HG03139 (cell line): ENCODE data around the gene CEND1.

Source experiments
- ATAC-seq: cut with Tn5 transposase; IDR thresholded peaks from one replicate; pipeline ENCODE4 v1.9.1; 2021; ENCODE audit not compliant: unreplicated experiment

CEND1 gene

GRCh38 chr11:779955-780532, 9.8 kb downstream of the CEND1 start:
- no peak for ATAC-seq

GRCh38 chr11:778976-779954, 10.6 kb downstream of the CEND1 start:
- ATAC-seq, result no peak

DNA sequence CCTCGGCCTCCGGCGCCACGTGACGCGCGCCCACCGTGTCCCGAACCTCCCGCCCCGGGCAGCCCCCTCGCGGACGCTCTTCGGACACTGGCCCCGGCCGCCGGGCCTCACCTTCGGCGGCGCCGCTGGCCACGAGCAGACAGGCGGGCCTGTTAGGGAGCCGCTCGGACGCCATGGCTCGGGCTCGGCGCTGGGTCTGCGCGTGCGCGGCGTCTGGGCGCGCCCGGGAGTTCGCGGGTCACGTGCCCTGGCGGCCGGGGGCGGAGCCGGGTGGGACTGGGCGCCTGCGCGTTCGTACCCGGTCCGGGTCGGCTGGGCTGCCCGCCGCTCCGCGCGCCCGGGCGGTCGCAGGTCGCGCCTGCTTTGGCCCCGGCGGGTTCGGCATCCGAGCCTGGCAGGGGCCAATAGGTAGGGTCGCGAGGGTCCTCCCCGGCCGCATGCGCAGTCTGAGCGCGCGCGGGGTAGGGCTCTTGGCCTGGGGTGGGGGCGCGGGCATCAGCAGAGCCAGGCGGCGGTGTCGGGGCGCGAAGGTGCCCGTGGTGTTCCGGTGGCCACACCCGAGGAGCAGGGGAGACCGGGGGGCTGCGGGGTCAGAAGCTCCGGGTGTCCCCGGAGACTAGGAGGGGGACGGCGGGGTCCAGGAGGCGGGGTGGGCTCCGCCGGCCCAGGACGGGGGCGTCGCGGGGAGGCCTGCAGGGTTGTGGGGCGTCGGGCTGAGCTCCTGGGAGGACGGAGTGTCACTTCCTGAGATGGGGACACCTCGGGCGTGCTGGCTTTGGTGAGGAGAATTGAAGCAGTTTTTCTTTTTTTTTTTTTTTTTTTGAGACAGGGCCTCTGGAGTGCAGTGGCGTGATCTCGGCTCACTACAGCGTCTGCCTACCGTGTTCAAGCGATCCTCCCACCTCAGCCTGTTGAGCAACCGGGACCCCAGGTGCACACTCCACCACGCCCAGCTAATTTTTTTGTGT, 12.3 kb downstream of the CEND1 start, which contains the start of gene GATD1:
Gene GATD1 (minus strand): TSS at position 200 of the 968 bp plus-strand sequence. CDS start 25 bp downstream, at position 175.
- peak; percentile 63 for ATAC-seq

- ATAC-seq, result peak; percentile 17
These were observed 13.2 kb downstream of the CEND1 start for GRCh38 chr11:776561-777287.

- no peak for ATAC-seq
These were observed 13.7 kb downstream of the CEND1 start for GRCh38 chr11:776263-776560.

DNA sequence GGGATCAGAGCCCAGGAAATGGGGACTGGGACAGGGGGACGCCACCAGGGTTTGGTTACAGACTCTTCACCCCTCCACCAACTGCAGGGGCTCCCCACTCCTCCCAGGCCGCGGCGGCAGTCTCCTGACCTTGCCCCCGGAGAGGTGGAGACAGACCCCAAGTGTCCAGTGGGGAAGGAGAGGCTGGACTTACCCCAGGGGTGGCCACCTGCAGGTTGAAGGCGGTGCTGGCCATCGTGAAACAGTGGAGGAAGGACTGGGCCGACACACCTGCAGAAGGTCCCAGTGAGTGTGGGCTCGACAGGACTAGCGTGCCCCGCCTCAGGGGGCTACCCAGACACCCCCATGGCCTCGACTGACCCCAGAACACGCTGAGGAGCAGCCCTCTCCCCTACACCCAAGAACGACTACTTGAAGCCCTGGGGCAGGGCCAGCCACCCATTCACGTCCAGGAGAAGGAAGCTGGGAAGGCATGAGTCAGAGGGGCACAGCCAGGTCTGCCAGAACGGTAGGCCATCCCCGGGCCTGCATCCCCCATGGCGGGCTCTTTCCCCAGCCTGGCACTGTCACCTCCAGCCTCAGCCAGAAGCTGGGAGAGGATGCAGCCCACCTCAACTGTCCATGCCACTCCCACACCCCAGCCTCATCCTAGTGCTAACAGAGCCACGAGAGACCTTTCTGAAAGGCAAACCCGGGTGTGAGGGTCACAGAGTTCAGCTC, 14.9 kb downstream of the CEND1 start:
- ATAC-seq, result no peak

DNA sequence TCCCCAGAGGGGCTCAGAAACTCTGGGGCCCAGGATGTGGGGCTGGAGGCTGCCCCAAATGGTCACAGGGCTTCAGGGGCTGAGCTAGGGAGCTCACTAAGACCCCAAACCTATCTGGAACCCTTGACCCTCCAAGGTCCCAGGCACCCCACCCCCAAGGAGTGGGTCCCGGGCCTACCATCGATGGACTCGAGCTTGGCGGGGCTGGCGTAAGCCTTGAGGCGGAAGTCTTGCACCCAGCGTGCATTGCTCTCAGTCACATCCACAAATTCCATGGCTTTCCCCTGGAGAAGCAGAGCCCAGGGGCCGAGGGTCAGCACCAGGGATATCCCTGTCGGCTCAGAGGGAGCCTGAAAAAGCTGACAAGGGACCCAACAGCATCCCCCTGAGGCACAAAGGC, 16.1 kb downstream of the CEND1 start:
- no peak for ATAC-seq

DNA sequence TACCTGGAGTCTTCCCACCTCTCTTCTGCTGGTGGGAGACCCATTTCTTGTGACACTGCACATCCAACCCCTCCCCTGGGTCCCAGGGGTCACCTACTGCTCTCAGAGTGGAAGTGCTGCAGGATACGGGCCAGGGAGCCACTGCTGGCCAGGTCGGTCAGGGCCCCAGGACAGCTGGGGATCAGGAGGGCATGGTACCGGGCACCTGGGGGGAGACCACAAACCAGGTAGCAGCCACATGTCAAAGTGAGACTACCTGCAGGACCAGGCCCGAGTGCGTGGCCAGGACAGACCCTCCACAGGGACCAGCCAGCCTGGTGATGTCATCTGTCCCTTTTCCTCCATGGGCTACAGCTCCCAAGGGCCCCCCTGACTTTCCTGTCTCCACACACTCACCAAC, 16.5 kb downstream of the CEND1 start:
- ATAC-seq, result no peak

- ATAC-seq, result no peak
These were observed 17.2 kb downstream of the CEND1 start for GRCh38 chr11:772429-773390.

DNA sequence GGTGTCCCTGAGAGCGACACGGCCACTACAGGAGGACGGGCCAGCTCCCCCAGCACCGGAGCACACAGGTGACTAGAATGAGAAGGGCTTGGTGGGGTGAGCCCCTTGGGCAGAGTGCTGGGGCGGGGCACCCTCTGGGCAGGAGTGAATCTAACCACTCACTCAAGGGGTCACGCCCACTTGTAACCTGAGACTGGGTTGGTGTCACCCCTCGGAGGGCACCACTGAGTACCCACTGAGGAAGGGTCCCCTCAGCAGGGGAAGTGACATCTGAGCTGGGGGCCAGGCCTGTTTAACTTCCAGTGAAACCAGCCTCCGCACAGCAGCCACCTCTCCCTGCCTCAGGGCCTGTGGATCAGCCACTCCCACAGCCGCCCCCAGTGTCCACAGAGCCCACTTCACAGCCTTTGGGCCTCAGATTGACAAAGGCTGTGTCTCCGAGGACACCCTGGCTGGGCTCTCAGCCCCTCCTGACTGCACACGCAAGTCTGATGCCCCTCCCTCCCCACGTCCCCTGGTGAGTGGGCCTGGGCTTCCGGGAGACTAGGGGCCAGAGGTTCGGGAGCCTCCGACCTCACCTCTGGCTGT, 18.2 kb downstream of the CEND1 start:
- ATAC-seq, result no peak

DNA sequence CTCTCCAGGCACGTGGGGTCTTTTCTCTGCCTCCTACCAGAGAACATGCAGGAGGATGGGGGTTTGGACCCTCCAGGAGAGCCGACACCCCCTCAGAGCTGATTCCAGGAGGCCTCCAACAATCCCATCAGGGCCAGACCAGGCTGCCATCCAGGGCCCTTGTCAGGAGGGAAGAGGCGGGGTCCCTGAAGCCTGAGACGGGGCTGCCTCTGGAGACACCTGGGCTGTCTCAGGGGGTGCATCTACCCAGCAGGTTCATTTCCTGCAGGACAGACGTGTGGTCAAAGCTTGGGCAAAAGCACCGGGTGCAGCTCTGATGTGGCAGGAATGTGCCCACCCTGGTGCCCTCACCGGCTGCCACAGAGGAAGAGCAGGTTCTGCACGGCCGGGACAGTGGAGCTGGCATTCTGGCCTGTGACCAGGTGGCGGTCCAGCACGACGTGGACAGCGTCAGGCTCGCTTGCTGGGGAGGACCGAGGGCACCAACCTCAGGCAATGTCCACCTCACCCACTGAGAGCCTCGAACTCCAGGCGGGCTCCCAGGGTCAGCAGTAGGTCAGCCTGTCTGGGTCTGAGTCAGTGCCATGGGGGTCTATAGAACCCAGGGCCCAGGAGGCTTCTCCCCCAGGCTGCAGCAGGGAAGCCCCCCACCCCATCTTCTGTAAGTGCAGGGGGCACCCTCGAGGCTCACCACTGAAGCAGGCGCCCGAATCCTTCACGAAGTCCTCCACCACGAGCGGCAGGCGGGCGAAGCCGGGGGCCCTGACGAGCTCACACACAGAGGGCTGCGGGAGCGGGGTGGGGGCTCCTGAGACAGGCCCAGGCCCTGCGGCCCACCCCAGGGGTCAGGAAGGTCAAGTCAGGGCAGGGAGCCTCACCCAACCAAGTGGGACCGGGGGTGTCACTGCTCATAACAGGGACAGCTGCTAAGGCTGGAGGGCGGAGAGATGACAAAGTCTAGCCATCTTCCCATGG, 19.0 kb downstream of the CEND1 start:
- no peak for ATAC-seq

GRCh38 chr11:769887-770641, 19.8 kb downstream of the CEND1 start:
- ATAC-seq, result no peak

GRCh38 chr11:767238-767637, 22.7 kb downstream of the CEND1 start:
- ATAC-seq, result no peak

DNA sequence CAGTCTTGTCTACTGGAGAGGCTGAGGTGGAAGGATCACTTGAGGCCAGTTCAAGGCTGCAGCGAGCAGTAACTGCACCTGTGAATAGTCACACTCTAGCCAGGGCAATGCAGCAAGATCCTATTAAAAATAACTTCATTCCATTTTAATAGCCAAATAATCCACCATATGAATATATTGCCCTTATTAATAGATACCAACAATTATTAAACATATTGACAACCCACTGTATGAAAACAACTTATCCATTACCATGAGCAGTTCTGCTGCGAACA, 23.0 kb downstream of the CEND1 start:
- ATAC-seq, result no peak

DNA sequence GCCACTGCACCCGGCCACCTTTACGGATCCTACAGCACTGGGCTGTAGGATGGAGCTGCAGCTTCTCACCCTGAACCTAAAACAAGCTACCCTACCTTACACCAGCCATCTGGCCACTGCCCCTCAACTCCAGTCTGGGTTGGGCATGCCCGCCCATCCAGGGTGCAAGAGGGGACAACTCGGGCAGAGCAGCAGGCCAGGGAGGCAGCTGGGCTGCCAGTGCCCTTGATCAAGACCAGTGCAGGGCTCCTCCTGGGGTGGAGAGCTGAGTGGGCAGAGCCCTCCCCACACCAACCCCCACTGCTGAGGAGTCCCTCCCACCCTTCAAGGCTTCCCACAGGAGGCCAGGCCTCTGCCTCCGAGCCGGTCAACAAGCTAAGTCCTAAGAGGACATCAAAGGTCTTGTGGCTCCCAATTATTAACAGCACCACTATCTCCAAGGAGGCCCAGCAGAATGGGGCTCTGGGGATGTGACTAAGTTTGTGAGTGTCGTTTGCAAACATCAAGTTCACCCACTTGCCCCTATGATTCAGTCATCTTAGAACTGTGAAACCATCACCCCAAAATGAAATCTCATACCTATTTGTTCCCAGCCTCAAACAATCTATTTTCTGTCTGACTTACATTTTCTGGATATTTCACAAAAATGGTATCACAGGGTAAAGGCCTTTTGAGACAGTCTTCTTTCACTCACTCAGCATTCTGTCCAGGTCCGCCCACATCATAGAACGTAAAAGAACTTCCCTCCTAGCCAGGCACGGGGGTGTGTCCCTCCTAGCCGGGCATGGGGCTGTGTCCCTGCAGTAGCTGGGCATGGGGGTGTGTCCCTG, 23.6 kb downstream of the CEND1 start:
- ATAC-seq, result no peak

GRCh38 chr11:765802-766091, 24.1 kb downstream of the CEND1 start:
- no peak for ATAC-seq
